Common myeloid progenitor, CD34-positive (primary cell): ENCODE data around the gene OGFR.
A peak's percentile ranks its signal among the peaks of the same experiment; 100 is the strongest.

Source experiments
- CTCF ChIA-PET: fragments of 350-600 bp; sonication (Branson Sonifier 250); formaldehyde crosslinking; loops from one replicate; lab custom pipeline; 2021; ENCODE audit warnings: antibody characterized with exemption; lab: Charles Lee
- POLR2A ChIA-PET: fragments of 350-600 bp; sonication (Branson Sonifier 250); formaldehyde crosslinking; loops from one replicate; lab custom pipeline; 2021; ENCODE audit warnings: antibody characterized with exemption; lab: Charles Lee
- DNase-seq, 3 donors: peaks; one replicate each; pipeline versions ENCODE4 v3.0.0 to v3.0.0-alpha.2; 2013
- H3K27ac ChIP-seq, 2 experiments: 1 replicate in 1 of 2; 2 replicates in 1 of 2; pipeline ENCODE4 v1.7.0; 2013; ENCODE audit warnings: inconsistent platforms in 2 of 2, low read length in 2 of 2, mild to moderate bottlenecking in 2 of 2, low read depth in 1 of 2, moderate library complexity in 1 of 2; ENCODE audit not compliant: severe bottlenecking in 2 of 2, insufficient read depth in 1 of 2, poor library complexity in 1 of 2
- H3K27me3 ChIP-seq, 5 experiments: replicated peaks in 2 of 5; 1 replicate in 3 of 5; 2 replicates in 2 of 5; pipeline versions ENCODE4 v1.6.1 to v1.7.0; 2013; ENCODE audit warnings: low read length in 4 of 5, mild to moderate bottlenecking in 2 of 5, moderate library complexity in 2 of 5, inconsistent platforms in 1 of 5; ENCODE audit not compliant: insufficient read depth in 5 of 5, control insufficient read depth in 4 of 5
- H3K36me3 ChIP-seq, 4 experiments: 1 replicate in 2 of 4; 2 replicates in 2 of 4; pipeline versions ENCODE4 v1.6.1 to v1.7.0; 2013; ENCODE audit warnings: low read length in 3 of 4, control low read depth in 1 of 4, mild to moderate bottlenecking in 1 of 4; ENCODE audit not compliant: control insufficient read depth in 4 of 4, insufficient read depth in 4 of 4
- H3K4me1 ChIP-seq, 4 experiments: 1 replicate in 3 of 4; 2 replicates in 1 of 4; pipeline versions ENCODE4 v1.6.1 to v1.7.1; 2013; ENCODE audit warnings: low read length in 3 of 4, mild to moderate bottlenecking in 3 of 4, control low read depth in 1 of 4, inconsistent platforms in 1 of 4, moderate library complexity in 1 of 4; ENCODE audit not compliant: control insufficient read depth in 4 of 4, insufficient read depth in 4 of 4; ENCODE audit errors: control extremely low read depth in 1 of 4
- H3K4me3 ChIP-seq, 7 experiments: 1 replicate in 4 of 7; 2 replicates in 3 of 7; pipeline versions ENCODE4 v1.5.1 to v1.7.0; 2013; ENCODE audit warnings: mild to moderate bottlenecking in 7 of 7, low read length in 6 of 7, moderate library complexity in 6 of 7, inconsistent platforms in 2 of 7, low read depth in 2 of 7, control low read depth in 1 of 7; ENCODE audit not compliant: insufficient read depth in 4 of 7, control insufficient read depth in 1 of 7; ENCODE audit errors: extremely low read depth in 1 of 7
- H3K9me3 ChIP-seq, 5 experiments: 1 replicate in 4 of 5; 2 replicates in 1 of 5; pipeline versions ENCODE4 v1.6.1 to v1.7.1; 2013; ENCODE audit warnings: low read length in 4 of 5, mild to moderate bottlenecking in 2 of 5, inconsistent platforms in 1 of 5, low read depth in 1 of 5, moderate library complexity in 1 of 5; ENCODE audit not compliant: control insufficient read depth in 4 of 5, insufficient read depth in 2 of 5; ENCODE audit errors: control extremely low read depth in 1 of 5
- WGBS: methylation state at CpG from one replicate; pipeline ENCODE4 v1.1.5; 2013; ENCODE audit not compliant: insufficient coverage; 5-methylcytosine and 5-hydroxymethylcytosine counted together

OGFR gene

GRCh38 chr20:62800314-62801259 is 4.0 kb upstream of the OGFR start:
- H3K4me3 ChIP-seq: no peak overlapping the region
- CTCF ChIA-PET: interaction anchor here (1.9 kb wide), 1 partner anchor 8 kb away, joined by 10 read pairs; no protein-coding TSS in a partner anchor
- 90% methylated on average over 23 of the region's 26 CpGs for WGBS

GRCh38 chr20:62801284-62802010 is 3.2 kb upstream of the OGFR start:
- POLR2A ChIA-PET: no interaction called here
- Histone ChIP-seq H3K4me3 (no peak overlapping the region), H3K27ac (no peak overlapping the region), H3K4me1 (peaks cover 0 to 40% (median 26%) of the 10 kb centered on the region in 4 experiments), H3K36me3 (peaks cover 3 to 42% (median 29%) of the 10 kb centered on the region in 4 experiments), H3K27me3 (no peaks in the 10 kb centered on the region), H3K9me3 (no peaks in the 10 kb centered on the region)
- WGBS: 96% methylated on average over 14 of the region's 15 CpGs
- CTCF ChIA-PET: no interaction called here
- no peak for DNase-seq

More at GRCh38 chr20:62800314-62801259, 4.0 kb upstream of the OGFR start:
- peaks cover 0 to 36% (median 22%) of the 10 kb centered on the region in 4 experiments for H3K4me1 ChIP-seq
- peaks cover 3 to 41% (median 29%) of the 10 kb centered on the region in 4 experiments for H3K36me3 ChIP-seq
- H3K9me3 ChIP-seq: no peaks in the 10 kb centered on the region
- no peak for DNase-seq
- POLR2A ChIA-PET: no interaction called here
- no peaks in the 10 kb centered on the region for H3K27me3 ChIP-seq
- no peak overlapping the region for H3K27ac ChIP-seq

GRCh38 chr20:62802026-62802712 is 2.5 kb upstream of the OGFR start:
- Histone ChIP-seq H3K27me3 (no peaks in the 10 kb centered on the region), H3K36me3 (peaks cover 3 to 48% (median 29%) of the 10 kb centered on the region in 4 experiments), H3K9me3 (no peaks in the 10 kb centered on the region), H3K27ac (no peak overlapping the region), H3K4me1 (peaks cover 0 to 42% (median 26%) of the 10 kb centered on the region in 4 experiments), H3K4me3 (no peak overlapping the region)
- CTCF ChIA-PET: no interaction called here
- POLR2A ChIA-PET: no interaction called here
- WGBS: 95% methylated on average over 21 of the region's 22 CpGs
- no peak for DNase-seq

GRCh38 chr20:62804021-62804626 is 511 bp upstream of the OGFR start:
- no peaks in the 10 kb centered on the region for H3K27me3 ChIP-seq
- H3K27ac ChIP-seq: no peak overlapping the region
- H3K36me3 ChIP-seq: peaks cover under 1 to 49% (median 28%) of the 10 kb centered on the region in 4 experiments
- POLR2A ChIA-PET: no interaction called here
- DNase-seq: peak; percentile 49 to 71 (median 63)
- CTCF ChIA-PET: interaction anchor here (1.8 kb wide), 1 partner anchor 11 kb away, joined by 6 read pairs; no protein-coding TSS in a partner anchor
- no peaks in the 10 kb centered on the region for H3K9me3 ChIP-seq
- WGBS: 25% methylated on average over 9 of the region's 25 CpGs
- H3K4me1 ChIP-seq: peaks cover 0 to 38% (median 23%) of the 10 kb centered on the region in 4 experiments
- H3K4me3 ChIP-seq: peak overlapping the region; percentile 23 to 92 (median 60)

- under 1% methylated on average over 43 of the region's 58 CpGs for WGBS
- H3K9me3 ChIP-seq: no peaks in the 10 kb centered on the region
- DNase-seq: no peak
- ChIA-PET CTCF (interaction anchor here (1.2 to 1.8 kb wide), 3 partner anchors 10 to 189 kb away, joined by 3 to 6 read pairs (median 3); no protein-coding TSS in a partner anchor), POLR2A (interaction anchor here (0.7 kb wide), 1 partner anchor 153 kb away, joined by 3 read pairs; no protein-coding TSS in a partner anchor)
- peaks cover 0 to 38% (median 23%) of the 10 kb centered on the region in 4 experiments for H3K4me1 ChIP-seq
- H3K4me3 ChIP-seq: peak overlapping the region; percentile 42 to 92 (median 85)
- no peaks in the 10 kb centered on the region for H3K27me3 ChIP-seq
- H3K36me3 ChIP-seq: peaks cover 2 to 49% (median 27%) of the 10 kb centered on the region in 4 experiments
- peak overlapping the region in 1 of 2 experiments; percentile 79 for H3K27ac ChIP-seq
Measured at GRCh38 chr20:62805155-62805710, 598 bp downstream of the OGFR start.
